Trophoblast cell (in vitro differentiated cells and primary cell): ENCODE data around the gene PDLIM5.

Experiments used
- DNase-seq, 2 donors: peaks; one replicate each; pipeline ENCODE4 v3.0.0-alpha.2; 2016
- H2AFZ ChIP-seq: 2 replicates; pipeline ENCODE4 v1.6.1; 2013; ENCODE audit warnings: low read length, moderate library complexity, mild to moderate bottlenecking; ENCODE audit not compliant: insufficient read depth, poor library complexity
- H2AK5ac ChIP-seq: 2 replicates; pipeline ENCODE4 v1.6.1; 2013; ENCODE audit warnings: mild to moderate bottlenecking, low read length
- H2BK120ac ChIP-seq: 2 replicates; pipeline ENCODE4 v1.6.1; 2013; ENCODE audit warnings: low read length, mild to moderate bottlenecking, moderate library complexity; ENCODE audit not compliant: insufficient read depth, poor library complexity
- H2BK12ac ChIP-seq: 2 replicates; pipeline ENCODE4 v1.6.1; 2013; ENCODE audit warnings: mild to moderate bottlenecking, low read length, moderate library complexity
- H2BK5ac ChIP-seq: 2 replicates; pipeline ENCODE4 v1.6.1; 2013; ENCODE audit warnings: low read length, low read depth, moderate library complexity, mild to moderate bottlenecking; ENCODE audit not compliant: poor library complexity
- H3K14ac ChIP-seq: 2 replicates; pipeline ENCODE4 v1.6.1; 2013; ENCODE audit warnings: mild to moderate bottlenecking, low read length
- H3K18ac ChIP-seq: 2 replicates; pipeline ENCODE4 v1.6.1; 2013; ENCODE audit warnings: mild to moderate bottlenecking, low read length
- H3K23ac ChIP-seq: 2 replicates; pipeline ENCODE4 v1.6.1; 2013; ENCODE audit warnings: low read length
- H3K27ac ChIP-seq: 2 replicates; pipeline ENCODE4 v1.5.1; 2013; ENCODE audit warnings: low read depth, mild to moderate bottlenecking, inconsistent platforms, low read length, moderate library complexity
- H3K27me3 ChIP-seq: 2 replicates; pipeline ENCODE4 v1.6.1; 2013; ENCODE audit warnings: inconsistent platforms, mild to moderate bottlenecking, low read length, moderate library complexity; ENCODE audit not compliant: insufficient read depth
- H3K36me3 ChIP-seq, 2 experiments: 1 replicate in 1 of 2; 2 replicates in 1 of 2; pipeline ENCODE4 v1.6.1; 2013; ENCODE audit warnings: low read length in 2 of 2, mild to moderate bottlenecking in 2 of 2, moderate library complexity in 1 of 2; ENCODE audit not compliant: insufficient read depth in 2 of 2, control insufficient read depth in 1 of 2
- H3K4ac ChIP-seq: 2 replicates; pipeline ENCODE4 v1.6.1; 2013; ENCODE audit warnings: low read depth, mild to moderate bottlenecking, low read length, moderate library complexity
- H3K4me1 ChIP-seq, 2 experiments: 1 replicate in 1 of 2; 2 replicates in 1 of 2; pipeline ENCODE4 v1.6.1; 2013; ENCODE audit warnings: low read length in 2 of 2, mild to moderate bottlenecking in 2 of 2, moderate library complexity in 1 of 2; ENCODE audit not compliant: insufficient read depth in 2 of 2, control insufficient read depth in 1 of 2
- H3K4me2 ChIP-seq: 2 replicates; pipeline ENCODE4 v1.6.1; 2013; ENCODE audit warnings: inconsistent platforms, mild to moderate bottlenecking, low read length, moderate library complexity
- H3K4me3 ChIP-seq: 2 replicates; pipeline ENCODE4 v1.5.1; 2013; ENCODE audit warnings: mild to moderate bottlenecking, low read depth, low read length, inconsistent platforms
- H3K79me1 ChIP-seq: one replicate; pipeline ENCODE4 v1.6.1; 2013; ENCODE audit warnings: low read length
- H3K79me2 ChIP-seq: 2 replicates; pipeline ENCODE4 v1.6.1; 2013; ENCODE audit warnings: low read length, mild to moderate bottlenecking; ENCODE audit not compliant: control insufficient read depth, insufficient read depth, poor library complexity
- H3K9ac ChIP-seq: 2 replicates; pipeline ENCODE4 v1.6.1; 2013; ENCODE audit warnings: mild to moderate bottlenecking, low read length
- H3K9me3 ChIP-seq: 2 replicates; pipeline ENCODE4 v1.6.1; 2013; ENCODE audit warnings: low read depth, mild to moderate bottlenecking, control low read depth, inconsistent platforms, low read length; ENCODE audit not compliant: insufficient read depth
- H4K12ac ChIP-seq: 2 replicates; pipeline ENCODE4 v1.6.1; 2013; ENCODE audit warnings: low read depth, mild to moderate bottlenecking, low read length, moderate library complexity
- H4K8ac ChIP-seq: 2 replicates; pipeline ENCODE4 v1.6.1; 2013; ENCODE audit warnings: low read depth, mild to moderate bottlenecking, low read length, moderate library complexity
- H4K91ac ChIP-seq: one replicate; pipeline ENCODE4 v1.6.1; 2013; ENCODE audit warnings: low read depth, mild to moderate bottlenecking, low read length, moderate library complexity
- WGBS: extraction: QIAGEN DNeasy Blood & Tissue Kit; methylation state at CpG from one replicate; pipeline ENCODE4 v1.1.7; 2013; ENCODE audit warnings: missing lambda C conversion rate; ENCODE audit not compliant: insufficient read length, insufficient coverage; ENCODE audit errors: extremely low coverage; 5-methylcytosine and 5-hydroxymethylcytosine counted together

Gene PDLIM5

GRCh38 chr4:94480362-94480951 is 28.7 kb downstream of the PDLIM5 start:
- Histone ChIP-seq H2BK120ac (no peak overlapping the region), H3K27me3 (no peaks in the 10 kb centered on the region), H3K18ac (no peak overlapping the region), H4K12ac (no peak overlapping the region), H3K9me3 (no peaks in the 10 kb centered on the region), H3K9ac (no peak overlapping the region), H3K79me2 (no peaks in the 10 kb centered on the region), H4K8ac (no peak overlapping the region), H3K36me3 (peaks cover 0 to 2% of the 10 kb centered on the region in 2 experiments), H4K91ac (no peak overlapping the region), H3K4me3 (no peak overlapping the region), H3K23ac (no peak overlapping the region), H2AFZ (no peak overlapping the region), H3K14ac (no peak overlapping the region), H3K27ac (no peak overlapping the region), H2AK5ac (no peak overlapping the region), H3K79me1 (peaks cover 2% of the 10 kb centered on the region), H2BK5ac (no peak overlapping the region), H3K4me2 (no peak overlapping the region), H3K4me1 (peaks cover 0 to 3% of the 10 kb centered on the region in 2 experiments), H3K4ac (peak overlapping the region; percentile 6), H2BK12ac (no peak overlapping the region)
- no CpG with 5 or more reads among the region's 2 CpGs for WGBS
- no peak for DNase-seq

DNA sequence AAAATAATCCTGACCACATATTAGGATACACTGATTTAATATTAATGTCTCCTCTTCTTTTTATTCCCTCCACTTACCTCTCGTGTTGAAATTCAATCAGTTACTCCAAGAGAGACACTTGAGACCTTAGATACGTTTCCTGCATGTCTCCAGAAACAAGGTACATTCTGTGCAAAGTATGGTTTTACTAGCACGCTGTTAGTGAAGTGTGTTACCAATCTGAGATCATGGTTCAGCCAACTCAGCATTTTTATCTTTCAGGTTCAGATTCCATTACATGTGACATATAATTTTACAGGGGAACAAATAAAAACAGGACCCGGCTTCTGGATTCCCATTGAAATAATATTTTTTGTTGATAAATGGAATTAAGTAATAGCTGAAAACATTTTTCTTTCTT is 32.2 kb downstream of the PDLIM5 start:
- Histone ChIP-seq H3K4me1 (peaks cover 0 to 3% of the 10 kb centered on the region in 2 experiments), H2AK5ac (no peak overlapping the region), H4K91ac (no peak overlapping the region), H3K4me3 (no peak overlapping the region), H4K12ac (no peak overlapping the region), H3K79me1 (peaks cover 2% of the 10 kb centered on the region), H3K9ac (no peak overlapping the region), H2BK5ac (no peak overlapping the region), H3K9me3 (no peaks in the 10 kb centered on the region), H3K14ac (no peak overlapping the region), H2BK12ac (no peak overlapping the region), H3K27me3 (no peaks in the 10 kb centered on the region), H4K8ac (no peak overlapping the region), H2AFZ (no peak overlapping the region), H2BK120ac (no peak overlapping the region), H3K27ac (no peak overlapping the region), H3K79me2 (no peaks in the 10 kb centered on the region), H3K36me3 (peaks cover 0 to 2% of the 10 kb centered on the region in 2 experiments), H3K23ac (no peak overlapping the region), H3K18ac (no peak overlapping the region), H3K4me2 (no peak overlapping the region), H3K4ac (no peak overlapping the region)
- no CpG with 5 or more reads among the region's 4 CpGs for WGBS
- DNase-seq, result no peak

DNA sequence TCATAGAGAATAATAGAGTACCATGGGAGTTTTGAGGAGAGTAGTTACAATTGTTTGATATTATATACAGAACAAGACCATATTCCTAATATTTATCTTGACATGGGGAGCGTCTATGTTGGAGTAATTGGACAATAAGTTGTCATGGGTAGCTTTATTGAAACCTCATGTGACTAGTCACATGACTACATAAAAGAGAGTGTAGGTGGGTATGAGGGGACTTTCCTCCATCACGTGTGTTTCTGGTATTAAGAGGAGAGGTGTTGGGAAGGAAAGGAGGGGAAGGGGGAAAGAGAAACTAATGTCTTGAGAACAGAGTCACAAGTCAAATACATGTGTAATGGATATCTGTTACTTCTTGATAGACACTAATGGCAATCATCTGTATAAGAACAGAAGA is 33.1 kb downstream of the PDLIM5 start:
- H3K18ac ChIP-seq, result no peak overlapping the region
- H3K23ac ChIP-seq, result no peak overlapping the region
- H3K79me2 ChIP-seq, result no peaks in the 10 kb centered on the region
- no CpG with 5 or more reads among the region's 2 CpGs for whole genome bisulfite sequencing
- no peaks in the 10 kb centered on the region for H3K9me3 ChIP-seq
- no peak overlapping the region for H2BK5ac ChIP-seq
- H3K9ac ChIP-seq, result no peak overlapping the region
- H3K4me3 ChIP-seq, result no peak overlapping the region
- no peak overlapping the region for H3K4me2 ChIP-seq
- DNase-seq, result no peak
- peaks cover 2% of the 10 kb centered on the region for H3K79me1 ChIP-seq
- no peak overlapping the region for H2BK12ac ChIP-seq
- no peak overlapping the region for H3K14ac ChIP-seq
- peaks cover 0 to 3% of the 10 kb centered on the region in 2 experiments for H3K4me1 ChIP-seq
- no peak overlapping the region for H4K8ac ChIP-seq
- no peak overlapping the region for H3K27ac ChIP-seq
- no peak overlapping the region for H2AFZ ChIP-seq
- no peak overlapping the region for H4K91ac ChIP-seq
- H2BK120ac ChIP-seq, result no peak overlapping the region
- H3K4ac ChIP-seq, result no peak overlapping the region
- no peaks in the 10 kb centered on the region for H3K27me3 ChIP-seq
- H2AK5ac ChIP-seq, result no peak overlapping the region
- no peak overlapping the region for H4K12ac ChIP-seq
- peaks cover 0 to 2% of the 10 kb centered on the region in 2 experiments for H3K36me3 ChIP-seq

DNA sequence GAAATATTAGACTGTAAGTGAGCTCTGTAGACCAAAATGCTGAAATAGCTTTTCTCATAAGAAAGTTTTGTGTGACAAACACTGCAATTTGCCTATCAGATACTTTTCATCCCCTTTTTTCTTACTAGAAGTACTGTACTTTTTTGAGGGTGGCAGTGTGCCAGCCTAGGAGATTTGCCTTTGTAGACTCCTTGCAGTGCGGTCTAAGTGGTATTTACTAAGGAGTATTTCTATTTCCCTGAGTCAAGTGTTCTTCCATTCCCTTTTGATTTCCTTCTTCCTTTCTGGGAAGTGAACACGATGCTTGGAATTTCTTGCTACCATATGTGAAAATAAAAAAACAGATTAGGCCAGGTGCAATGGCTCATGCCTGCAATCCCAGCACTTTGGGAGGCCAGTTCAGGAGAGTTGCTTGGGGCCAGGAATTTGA is 34.6 kb downstream of the PDLIM5 start:
- WGBS, result no CpG with 5 or more reads among the region's 2 CpGs
- H3K79me1 ChIP-seq, result no peaks in the 10 kb centered on the region
- H3K36me3 ChIP-seq, result peaks cover 0 to 2% of the 10 kb centered on the region in 2 experiments

More for the DNA sequence above, 34.6 kb downstream of the PDLIM5 start:
- Histone ChIP-seq H3K9ac (no peak overlapping the region), H3K79me2 (no peaks in the 10 kb centered on the region), H2BK12ac (no peak overlapping the region), H3K4me2 (no peak overlapping the region), H3K14ac (no peak overlapping the region), H3K4me3 (no peak overlapping the region), H2AFZ (no peak overlapping the region), H4K12ac (peak overlapping the region; percentile 30), H3K27ac (no peak overlapping the region), H3K18ac (no peak overlapping the region), H2BK5ac (no peak overlapping the region), H4K91ac (no peak overlapping the region), H3K9me3 (no peaks in the 10 kb centered on the region), H3K27me3 (no peaks in the 10 kb centered on the region), H2AK5ac (no peak overlapping the region), H3K23ac (no peak overlapping the region), H3K4ac (peak overlapping the region; percentile 62), H3K4me1 (no peaks in the 10 kb centered on the region), H2BK120ac (no peak overlapping the region), H4K8ac (no peak overlapping the region)
- peak; percentile 61 to 76 for DNase-seq
